NCI-H345 (cell line): ENCODE data around the gene PPME1.

Experiments
- DNase-seq: peaks from one replicate; lab custom pipeline; 2025; lab: John Stamatoyannopoulos, UW

PPME1 gene

DNA sequence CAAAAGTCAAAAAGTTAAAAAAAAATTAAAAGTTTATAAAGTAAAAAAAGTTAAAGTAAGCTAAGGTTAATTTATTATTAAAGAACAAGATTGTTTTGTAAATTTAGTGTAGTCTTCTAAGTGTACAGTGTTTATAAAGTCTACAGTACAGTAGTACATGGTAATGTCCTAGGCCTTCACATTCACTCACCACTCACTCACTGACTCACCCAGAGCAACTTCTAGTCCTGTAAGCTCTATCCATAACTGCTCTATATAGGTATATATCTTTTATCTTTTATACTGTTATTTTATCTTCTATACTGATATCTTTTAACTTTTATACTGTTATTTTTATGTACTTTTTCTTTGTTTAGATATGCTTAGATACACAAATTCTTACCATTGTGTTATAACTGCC lies 11.4 kb upstream of the PPME1 start:
- DNase-seq: no peak

DNA sequence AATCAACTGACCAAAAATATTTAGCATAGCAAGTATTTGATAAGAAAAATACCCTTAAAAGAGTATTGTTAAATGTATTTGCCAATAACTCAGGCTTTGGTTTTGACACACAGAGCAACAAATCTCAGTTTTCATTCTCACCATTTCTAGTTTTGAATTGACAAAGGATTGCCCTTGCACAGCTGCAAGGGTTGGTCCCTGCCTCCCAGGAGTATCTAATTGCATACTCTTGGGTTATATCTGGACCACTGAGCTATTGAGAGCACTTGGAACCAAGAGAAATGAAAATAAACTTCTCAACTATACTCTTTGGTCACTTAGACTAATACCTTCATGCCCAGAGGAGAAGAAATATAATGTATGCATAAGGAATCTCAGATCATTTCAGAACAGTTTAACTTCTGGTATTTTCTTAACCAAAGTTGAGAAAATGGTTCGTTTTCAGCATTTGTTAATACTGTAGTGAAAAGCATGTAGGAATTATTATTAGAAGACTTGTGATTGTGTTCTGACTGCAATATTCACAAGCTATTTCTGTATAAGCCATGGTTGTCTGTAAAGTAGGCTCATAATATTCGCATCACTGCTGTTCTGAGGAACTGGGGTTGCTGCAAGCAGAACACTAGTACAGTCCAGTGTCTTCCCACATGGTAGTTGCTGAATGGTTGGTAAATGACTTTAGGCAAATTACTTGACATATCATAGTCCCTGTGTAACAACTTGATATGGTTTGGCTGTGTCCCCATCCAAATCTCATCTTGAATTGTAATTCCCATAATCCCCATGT lies 8.2 kb upstream of the PPME1 start:
- DNase-seq: no peak

DNA sequence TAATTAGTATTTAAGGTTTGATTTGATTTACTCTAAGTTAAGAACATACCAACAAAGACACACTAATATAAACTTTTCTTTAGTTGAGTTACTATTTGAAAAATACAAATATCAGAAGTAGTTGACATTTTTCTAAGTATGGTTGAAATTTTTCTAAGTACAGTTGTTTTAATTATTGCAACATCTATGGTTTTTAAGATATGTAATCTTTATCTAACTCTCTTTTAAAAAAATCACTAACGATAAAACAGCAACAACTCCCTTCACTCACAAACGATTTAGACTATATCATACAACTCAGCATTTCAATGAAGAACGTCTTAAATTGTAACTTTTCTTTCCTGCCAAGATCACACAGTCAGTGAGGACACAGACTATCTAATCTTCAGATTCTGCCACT lies 2.3 kb upstream of the PPME1 start:
- DNase-seq: no peak

DNA sequence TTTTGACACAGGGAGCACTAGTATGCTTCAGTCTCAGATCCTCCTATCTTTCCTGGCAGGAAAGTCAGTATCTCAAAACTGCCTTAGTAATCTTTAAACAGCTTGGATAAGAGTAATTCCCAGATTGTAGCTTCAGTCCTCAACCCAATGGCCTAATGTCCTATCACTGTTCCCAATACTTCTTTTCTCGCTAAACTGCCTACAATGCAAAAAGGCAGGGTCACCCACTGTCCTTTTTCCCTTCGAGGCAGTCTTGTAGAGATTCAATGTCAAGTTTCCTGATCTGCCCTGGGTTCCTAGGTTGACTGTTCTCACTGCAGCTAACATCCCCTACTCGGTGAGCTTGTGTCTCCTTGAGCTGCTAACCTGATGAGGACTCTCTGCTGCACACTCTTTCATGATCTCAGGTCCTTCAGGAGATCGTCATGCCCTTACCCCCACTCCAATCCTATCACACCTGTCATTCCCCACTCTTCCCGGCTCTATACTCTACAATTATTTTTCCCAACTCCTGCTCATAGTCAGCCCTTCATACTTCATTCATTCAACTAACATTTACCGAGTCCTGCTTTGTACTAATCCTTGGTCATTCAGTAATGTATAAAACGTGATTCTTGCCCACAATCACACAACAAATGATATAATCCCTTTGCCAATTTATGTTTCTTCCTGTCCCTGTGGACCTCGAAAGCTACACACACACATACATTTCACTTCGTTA lies 1.2 kb upstream of the PPME1 start:
- peak; percentile 5 for DNase-seq

DNA sequence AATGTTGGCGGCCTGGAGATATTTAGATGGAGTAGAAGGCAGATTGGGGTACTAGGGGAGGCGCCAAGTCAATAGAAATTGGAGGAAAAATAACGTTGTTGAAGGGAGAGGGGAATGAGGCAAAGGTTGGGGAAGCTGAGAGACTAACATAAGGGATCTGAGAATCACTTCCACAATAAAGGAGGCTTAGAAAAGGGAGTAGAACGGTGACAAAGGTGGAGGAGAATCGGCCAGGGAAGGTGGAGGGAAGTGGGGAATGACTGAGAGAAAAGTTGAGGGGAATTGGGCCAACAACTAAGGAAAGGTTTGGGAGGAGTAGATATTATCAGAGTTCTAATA lies 510 bp downstream of the PPME1 start:
- no peak for DNase-seq

DNA sequence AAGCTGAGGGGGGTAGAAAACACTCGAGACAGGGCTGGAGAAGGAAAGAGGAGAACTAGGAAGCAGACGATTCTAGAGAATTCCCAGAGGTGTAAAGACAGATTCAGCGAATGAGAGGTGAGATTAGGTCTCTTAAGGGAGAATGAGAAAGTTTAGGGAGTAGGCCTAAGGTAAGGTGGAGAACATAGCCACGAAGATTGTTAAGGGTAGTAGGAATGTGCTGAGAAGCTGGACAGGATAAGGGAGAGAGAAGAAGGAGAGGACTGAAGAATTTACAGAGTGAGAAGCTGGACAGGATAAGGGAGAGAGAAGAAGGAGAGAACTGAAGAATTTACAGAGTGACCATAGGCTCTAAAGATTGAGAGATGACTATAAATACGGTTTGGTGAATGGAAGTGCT lies 908 bp downstream of the PPME1 start:
- no peak for DNase-seq

DNA sequence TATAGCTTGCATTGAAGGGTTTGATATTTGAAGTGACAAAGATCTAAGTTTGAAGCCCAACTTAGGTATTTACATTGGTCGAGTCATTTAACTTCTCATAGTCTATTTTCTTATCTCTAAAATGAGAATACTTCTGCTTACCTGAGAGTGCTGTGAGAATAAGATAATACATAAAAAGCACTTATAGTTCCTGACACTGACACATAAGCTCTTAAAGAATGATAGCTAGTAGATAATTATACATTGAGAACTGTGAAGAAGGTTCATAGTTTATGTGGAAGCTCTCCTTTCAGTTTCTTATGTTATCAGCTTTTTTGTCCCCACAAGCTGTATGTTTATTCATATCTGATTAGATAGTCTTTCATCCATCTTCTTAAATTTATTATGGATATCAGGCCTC lies 4.8 kb downstream of the PPME1 start:
- no peak for DNase-seq

DNA sequence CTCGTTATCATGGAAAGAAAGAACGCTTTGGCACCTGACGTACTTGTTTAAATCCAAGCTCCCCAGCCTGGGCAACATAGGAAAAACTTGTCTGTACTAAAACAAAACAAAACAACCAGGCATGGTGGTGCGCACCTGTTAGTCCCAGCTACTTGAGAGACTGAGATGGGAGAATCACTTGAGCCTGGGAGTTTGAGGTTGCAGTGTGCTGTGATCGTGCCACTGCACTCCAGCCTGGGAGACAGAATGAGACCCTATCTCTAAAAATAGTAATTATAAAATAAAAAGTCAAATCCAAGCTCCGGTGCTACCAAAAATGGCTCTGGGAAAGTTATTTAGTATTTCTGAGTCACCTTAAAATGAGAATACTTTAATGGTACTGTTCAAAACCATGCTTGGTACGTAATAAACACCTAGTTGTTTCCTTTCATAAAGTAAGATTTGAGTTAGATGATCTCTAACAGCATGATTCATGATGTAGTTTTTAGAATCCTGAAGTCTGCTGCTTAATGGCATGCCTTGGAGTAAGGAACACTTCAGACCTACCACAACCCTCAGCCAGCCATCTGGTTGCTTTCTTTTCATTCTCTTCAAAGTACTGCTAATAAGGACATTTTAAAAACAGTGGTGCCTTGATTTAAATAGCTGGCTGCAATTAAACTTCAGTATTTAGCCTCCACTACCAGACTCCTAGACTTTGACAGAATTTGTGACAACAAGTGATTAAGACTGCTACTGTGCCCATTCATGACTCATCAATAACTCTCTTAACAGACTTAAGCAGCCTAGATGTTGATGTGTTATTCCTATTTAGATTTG lies 8.4 kb downstream of the PPME1 start:
- no peak for DNase-seq

DNA sequence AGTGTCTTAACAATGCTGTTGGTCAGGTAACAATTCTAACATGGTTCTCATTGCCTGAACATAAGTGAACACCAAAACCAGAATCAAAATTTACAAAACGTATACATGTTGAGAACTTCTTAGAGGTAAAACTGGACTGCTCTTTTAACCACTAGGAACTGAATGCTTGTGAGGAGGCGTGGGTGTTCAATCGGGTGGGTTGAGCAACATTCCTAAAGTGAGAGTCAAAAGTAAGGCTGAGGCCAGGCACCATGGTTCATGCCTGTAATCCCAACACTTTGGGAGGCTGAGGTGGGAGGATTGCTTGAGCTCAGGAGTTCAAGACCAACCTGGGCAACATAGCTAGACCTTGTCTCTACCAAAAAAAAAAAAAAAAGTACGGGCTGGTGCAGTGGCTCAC lies 11.5 kb downstream of the PPME1 start:
- no peak for DNase-seq

DNA sequence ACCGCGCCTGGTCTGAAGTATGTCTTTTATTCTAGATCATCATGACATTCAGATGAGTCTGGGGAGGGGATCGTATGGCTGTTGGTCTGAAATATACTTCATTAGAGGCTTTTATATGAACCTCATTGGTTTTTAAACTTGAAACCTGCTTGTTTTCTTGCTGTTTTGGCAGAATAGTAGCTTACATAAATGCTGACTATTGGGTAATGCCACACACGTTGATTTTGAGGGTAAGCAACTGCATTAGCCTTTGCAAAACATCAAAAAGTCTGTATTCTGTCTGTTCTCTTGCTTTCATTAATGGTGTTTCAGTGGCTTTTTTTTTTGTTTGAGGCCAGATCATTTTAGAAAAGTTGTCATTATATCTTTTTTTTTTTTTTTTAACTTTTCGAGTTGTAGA lies 14.2 kb downstream of the PPME1 start:
- no peak for DNase-seq

DNA sequence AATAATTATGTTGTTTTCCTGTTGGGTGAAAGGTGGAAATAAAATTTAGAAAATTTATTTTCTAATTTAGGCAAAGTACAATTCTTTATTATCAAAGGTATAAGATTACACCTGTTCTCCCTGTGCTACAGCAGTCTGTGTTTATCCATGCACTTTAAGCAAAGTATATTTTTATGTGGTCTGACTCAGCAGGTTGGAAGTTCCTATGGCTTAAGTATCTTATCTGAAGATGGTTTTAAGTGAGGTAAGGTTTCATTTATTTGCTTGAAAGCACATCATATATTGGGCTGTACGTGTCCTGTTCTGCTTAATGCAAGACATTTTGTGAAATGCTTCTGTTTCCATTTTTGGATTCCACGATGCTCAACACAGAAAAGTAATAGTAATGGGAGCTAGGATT lies 14.6 kb downstream of the PPME1 start:
- DNase-seq: no peak

DNA sequence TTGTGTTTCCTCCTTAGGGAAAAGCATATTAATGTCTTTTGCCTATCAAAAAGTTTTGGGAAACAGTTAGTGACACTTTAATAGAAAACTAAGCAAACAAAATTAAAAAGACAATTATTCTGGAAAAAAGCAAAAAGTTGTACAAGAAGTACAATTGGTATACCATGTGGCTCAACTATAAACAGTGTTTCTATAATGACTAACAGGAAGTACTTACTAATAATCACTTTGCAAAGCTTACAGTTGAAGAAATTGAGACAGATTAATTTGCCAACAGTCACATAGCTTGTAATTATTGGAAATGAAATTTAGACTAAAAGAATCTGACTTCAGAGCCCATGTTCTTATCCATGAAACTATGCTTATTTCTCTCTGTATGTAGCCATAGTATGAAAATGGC lies 24.7 kb downstream of the PPME1 start:
- DNase-seq: no peak

DNA sequence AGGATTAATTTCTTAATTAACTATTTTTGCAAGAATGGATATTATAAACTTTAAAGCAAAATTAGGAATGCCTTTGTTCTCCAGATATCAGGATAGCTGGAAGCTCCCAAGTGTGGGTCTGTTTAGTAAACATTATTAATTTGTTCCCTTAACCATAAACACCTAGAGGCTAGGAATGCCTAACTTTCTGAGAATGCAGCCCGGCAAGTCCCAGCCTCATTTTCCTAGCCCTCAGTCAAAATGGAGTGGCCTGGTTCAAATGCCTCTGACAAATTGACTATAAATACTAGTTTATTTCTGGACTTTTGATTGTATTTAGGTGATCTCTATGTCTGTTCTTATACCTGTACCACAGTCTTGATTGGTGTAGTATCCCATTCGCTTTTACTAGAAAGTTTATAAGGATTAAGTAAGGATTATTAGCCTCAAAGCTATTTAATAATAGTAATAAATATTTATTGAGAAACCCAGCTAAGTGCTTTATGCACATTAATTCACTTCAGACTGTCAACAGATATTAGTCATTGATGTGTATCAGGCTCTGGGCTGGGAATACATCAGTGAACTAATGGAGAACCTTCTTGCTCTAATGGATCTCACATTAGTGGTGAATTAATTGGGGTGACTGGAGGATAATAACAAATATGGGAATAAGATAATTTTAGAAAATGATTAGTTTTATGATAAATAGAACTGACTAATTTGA lies 25.8 kb downstream of the PPME1 start:
- no peak for DNase-seq

DNA sequence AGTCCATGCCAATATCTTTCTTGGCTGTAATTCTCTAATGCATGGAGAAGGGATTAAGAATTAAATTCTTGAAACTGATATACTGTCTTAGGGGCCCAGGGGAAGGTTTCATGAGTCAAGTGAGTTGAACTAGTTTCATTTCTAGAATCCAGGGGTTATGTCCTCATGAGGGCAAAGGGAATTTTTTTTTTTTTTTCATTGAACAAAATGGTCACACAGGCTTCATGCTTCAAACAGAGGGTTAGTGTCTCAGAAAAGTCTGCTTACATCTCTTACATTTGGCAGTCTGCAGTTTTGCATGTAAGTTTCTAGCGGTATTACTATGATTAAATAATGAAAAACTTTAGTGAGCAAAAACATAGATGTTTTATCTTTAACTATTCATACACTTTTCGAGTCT lies 32.9 kb downstream of the PPME1 start:
- DNase-seq: no peak

DNA sequence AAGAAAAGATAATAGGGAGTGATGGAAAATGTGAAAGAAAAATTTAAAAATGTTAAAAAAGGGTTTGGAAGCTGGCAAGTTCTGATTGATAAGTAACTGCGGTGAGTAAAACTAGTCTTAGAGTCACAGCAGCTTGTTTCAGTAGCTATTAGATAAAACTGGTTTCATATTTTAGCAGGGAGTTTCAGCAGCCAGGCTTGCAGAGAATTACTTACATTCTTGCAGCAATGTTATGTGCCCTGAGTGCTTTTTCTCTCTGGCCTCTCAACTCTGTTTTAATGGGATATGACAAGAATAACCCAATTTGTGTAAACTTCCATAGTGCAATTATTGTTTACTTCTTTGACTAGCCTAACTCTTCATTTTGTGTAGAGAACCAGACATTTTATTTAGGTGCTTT lies 33.6 kb downstream of the PPME1 start:
- DNase-seq: no peak

DNA sequence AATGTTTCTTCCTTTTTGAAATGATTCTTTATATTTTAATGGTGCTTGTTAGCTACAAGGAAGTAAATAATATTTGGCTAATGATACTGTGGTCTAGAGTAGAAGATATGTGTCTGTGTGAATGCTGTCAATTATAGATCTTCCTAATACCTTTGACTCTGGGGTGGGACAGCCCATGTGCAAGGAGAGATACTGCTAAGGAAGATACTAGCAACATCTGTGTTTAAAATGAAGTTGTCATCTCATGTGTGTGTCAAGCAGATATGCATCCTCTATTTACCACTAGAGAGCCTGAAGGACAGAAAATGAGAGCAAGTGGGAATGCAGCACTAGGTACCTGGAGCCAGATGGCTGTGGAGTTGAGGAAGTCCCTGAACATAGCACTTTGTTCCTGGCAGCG lies 34.1 kb downstream of the PPME1 start:
- no peak for DNase-seq

DNA sequence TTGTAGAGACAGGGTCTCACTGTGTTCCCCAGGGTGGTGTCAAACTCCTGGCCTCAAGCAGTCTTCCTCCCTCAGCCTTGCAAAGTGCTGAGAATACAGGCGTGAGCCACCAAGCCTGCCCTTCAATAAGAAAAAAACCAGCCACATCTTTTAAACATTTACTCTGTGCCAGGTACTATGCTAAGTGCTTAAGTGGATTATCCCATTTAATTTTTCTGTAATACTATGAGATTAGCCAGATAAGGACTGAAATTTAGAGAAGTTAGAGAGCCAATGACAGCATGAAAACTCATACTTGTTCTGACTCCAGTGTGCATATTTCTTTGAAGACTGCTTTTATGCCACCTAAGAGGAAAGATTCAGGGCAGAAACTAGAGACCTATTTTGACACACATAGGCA lies 35.7 kb downstream of the PPME1 start:
- no peak for DNase-seq

DNA sequence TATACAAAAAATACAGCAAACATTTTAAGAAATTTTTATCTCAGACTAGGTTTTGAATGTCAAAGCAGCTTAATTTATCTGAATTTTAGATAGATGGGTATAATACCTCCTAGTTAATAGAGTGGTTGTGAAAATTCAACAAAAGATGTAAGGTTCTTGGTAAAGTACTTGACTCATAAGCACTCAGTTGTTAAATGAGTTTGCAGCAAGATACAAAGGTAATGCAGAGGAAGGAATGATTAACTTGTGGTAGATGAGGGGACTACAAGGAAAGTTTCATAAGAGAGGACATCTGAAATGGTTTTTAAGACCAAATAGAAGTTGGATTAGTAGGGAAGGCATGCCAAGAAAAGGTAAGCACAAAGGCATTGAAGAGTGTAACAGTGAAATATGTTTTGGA lies 37.4 kb downstream of the PPME1 start:
- no peak for DNase-seq

DNA sequence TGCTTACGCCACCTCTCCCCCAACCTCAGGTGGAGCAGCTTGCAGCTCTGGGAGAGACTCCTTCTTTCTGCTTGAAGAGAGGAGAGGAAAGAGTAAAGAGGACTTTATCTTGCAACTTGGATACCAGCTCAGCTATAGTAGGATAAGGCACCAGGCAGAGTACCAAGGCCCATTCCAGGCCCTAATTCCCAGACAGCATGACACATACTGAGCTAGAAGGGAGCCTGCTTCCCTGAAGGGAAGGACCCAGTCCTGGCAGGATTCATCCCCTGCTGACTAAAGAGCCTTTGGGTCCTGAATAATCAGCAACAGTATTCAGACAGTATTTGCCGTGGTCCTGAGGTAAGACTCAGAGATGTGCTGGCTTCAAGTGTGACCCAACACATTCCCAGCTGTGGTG lies 41.4 kb downstream of the PPME1 start:
- no peak for DNase-seq

DNA sequence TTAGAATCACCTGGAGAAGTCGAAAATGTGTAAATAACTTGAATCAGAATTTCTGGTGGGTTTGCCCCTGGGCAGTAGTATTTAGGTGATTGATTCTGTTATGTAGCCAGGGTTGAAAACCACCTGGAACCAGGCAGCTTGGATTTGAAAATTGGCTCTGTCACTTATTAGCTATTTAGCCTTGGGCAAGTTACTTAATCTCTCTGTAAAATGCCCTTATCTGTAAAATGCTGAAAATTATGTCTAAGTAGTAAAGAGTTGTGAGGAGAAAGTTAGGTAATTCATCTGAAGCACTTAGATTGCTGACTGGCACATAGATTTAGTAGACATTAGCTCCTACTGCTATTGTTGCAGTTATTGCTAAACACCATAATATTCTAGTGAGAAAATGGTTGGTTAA lies 49.3 kb downstream of the PPME1 start:
- no peak for DNase-seq

DNA sequence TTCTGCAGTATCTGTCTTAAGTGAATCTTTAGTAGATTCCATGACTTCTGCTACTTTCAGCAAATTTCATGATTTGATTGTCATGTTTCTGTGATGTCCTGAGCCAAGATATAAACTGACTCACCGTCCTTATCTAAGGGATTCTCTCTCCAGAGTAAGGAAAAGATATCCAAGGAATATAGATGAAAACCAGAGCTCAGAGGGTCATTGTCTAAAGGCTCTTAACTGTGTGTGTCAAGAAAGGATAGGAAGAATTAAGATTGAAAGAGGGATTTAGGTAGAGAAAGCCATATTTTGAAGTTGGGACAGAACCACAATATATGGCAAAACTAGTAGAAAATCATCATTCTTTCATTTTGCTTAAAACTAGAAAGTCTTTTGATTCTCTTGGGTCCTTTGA lies 50.7 kb downstream of the PPME1 start:
- no peak for DNase-seq

DNA sequence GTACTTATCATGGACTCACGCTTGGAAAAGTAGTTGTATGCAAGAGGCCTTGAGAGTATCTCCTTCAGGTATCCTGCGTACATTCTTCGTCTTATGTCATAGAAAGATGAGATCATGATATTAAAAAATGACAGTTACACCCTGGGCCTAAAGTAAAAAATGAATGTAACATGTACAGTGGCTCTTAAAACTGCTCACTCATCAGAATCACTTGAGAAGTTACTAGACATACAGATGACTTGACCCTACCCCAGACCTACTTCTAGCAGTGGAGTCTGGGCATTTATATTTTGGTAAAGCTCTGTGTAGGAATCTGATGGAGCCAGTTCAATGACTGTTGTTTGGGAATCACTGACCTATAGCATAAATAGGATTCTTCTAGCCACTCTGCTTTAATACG lies 54.5 kb downstream of the PPME1 start:
- DNase-seq: no peak

DNA sequence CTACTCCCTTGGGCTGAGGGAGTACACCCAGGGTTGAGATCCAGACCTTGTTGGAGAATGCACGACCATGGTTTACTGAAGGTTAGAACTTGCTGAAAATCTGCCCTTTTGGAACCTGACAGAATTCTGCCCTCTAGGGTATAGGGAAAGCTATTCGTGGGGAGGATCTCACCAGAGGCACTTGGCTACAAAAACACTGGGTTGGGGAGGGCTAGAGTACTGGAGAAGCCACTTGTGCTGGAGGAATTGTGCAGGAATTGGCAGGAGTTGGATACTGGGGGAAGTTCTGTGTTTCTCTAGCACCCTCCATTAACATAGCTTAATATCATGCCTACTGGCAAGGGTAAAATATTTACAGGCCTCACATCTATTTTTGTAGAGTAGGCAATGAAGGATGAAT lies 55.8 kb downstream of the PPME1 start:
- no peak for DNase-seq
